Endothelial cell of umbilical vein (primary cell): ENCODE results near the gene UBC. TPM values are rescaled to one million over a fixed set of nuclear protein-coding genes. Genes with fewer than 3 reads are reported as not detected.

Experiments
- BruUV-seq: library from RNA; stranded (reverse); fragments of 400-500 nt; replicated peaks from 2 replicates; lab custom pipeline; 2021; lab: Mats Ljungman, UMichigan
- CTCF ChIA-PET: fragments of 300-600, 350-600 bp; sonication (Branson Sonifier 250); formaldehyde crosslinking; loops from one replicate; lab custom pipeline; 2021; ENCODE audit warnings: antibody characterized with exemption, inconsistent platforms; lab: Charles Lee
- POLR2A ChIA-PET: fragments of 300-600, 350-600 bp; sonication (Branson Sonifier 250); formaldehyde crosslinking; loops from one replicate; lab custom pipeline; 2021; ENCODE audit warnings: antibody characterized with exemption, inconsistent platforms; lab: Charles Lee
- DNase-seq: peaks from one replicate; pipeline ENCODE4 v3.0.0-alpha.2; 2011; ENCODE audit warnings: low read depth, low spot score
- FAIRE-seq: peaks from 2 replicates; lab custom pipeline; 2011; peaks lifted over from hg19 to GRCh38; lab: Jason Lieb, UNC
- H2AFZ ChIP-seq: 2 replicates; pipeline ENCODE4 v1.6.0; 2012; ENCODE audit warnings: low read depth, low read length, control low read depth, inconsistent platforms
- H3K27ac ChIP-seq: 2 replicates; pipeline ENCODE4 v1.5.1; 2011; ENCODE audit warnings: low read depth, mild to moderate bottlenecking, control low read depth, low read length, moderate library complexity; ENCODE audit not compliant: insufficient read depth
- H3K27me3 ChIP-seq, 2 experiments: 2 replicates each; pipeline versions ENCODE4 v1.6.0 to v1.6.1; 2011; ENCODE audit warnings: low read length in 2 of 2, mixed read lengths in 1 of 2; ENCODE audit not compliant: control insufficient read depth in 2 of 2, insufficient read depth in 2 of 2
- H3K36me3 ChIP-seq, 2 experiments: 2 replicates in 1 of 2; 3 replicates in 1 of 2; pipeline ENCODE4 v1.5.1; 2011; ENCODE audit warnings: low read length in 2 of 2, mild to moderate bottlenecking in 1 of 2, moderate library complexity in 1 of 2; ENCODE audit not compliant: control insufficient read depth in 2 of 2, insufficient read depth in 2 of 2; ENCODE audit errors: extremely low read depth in 1 of 2
- H3K4me1 ChIP-seq: 3 replicates; pipeline ENCODE4 v1.5.1; 2011; ENCODE audit warnings: mild to moderate bottlenecking, low read length; ENCODE audit not compliant: control insufficient read depth, insufficient read depth; ENCODE audit errors: extremely low read depth
- H3K4me2 ChIP-seq: 2 replicates; pipeline ENCODE4 v1.6.1; 2011; ENCODE audit warnings: low read length, control low read depth, mixed read lengths; ENCODE audit not compliant: insufficient read depth
- H3K4me3 ChIP-seq, 3 experiments: fragments of 200-600 bp in 1 of 3; sonication (generic), shearing (Covaris generic) in 1 of 3; replicated peaks in 1 of 3; 2 replicates each; pipeline ENCODE4 v1.5.1; 2011 to 2016; ENCODE audit warnings: control low read depth in 3 of 3, low read length in 3 of 3, mild to moderate bottlenecking in 2 of 3, inconsistent platforms in 1 of 3, low read depth in 1 of 3, moderate library complexity in 1 of 3; ENCODE audit not compliant: insufficient read depth in 1 of 3
- H3K79me2 ChIP-seq: 2 replicates; pipeline ENCODE4 v1.6.0; 2012; ENCODE audit warnings: low read length, inconsistent platforms; ENCODE audit not compliant: control insufficient read depth, insufficient read depth
- H3K9ac ChIP-seq: replicated peaks from 2 replicates; pipeline ENCODE3; 2011; ENCODE audit warnings: low read length, control low read depth; ENCODE audit not compliant: insufficient read depth; ENCODE audit errors: extremely low read depth
- H3K9me1 ChIP-seq: replicated peaks from 3 replicates; pipeline ENCODE4 v1.6.0; 2011; ENCODE audit warnings: mild to moderate bottlenecking, low read length; ENCODE audit not compliant: control insufficient read depth, insufficient read depth; ENCODE audit errors: extremely low read depth
- H3K9me3 ChIP-seq: replicated peaks from 2 replicates; pipeline ENCODE4 v1.5.1; 2012; ENCODE audit warnings: low read length, inconsistent platforms; ENCODE audit not compliant: control insufficient read depth, insufficient read depth
- H4K20me1 ChIP-seq: replicated peaks from 2 replicates; pipeline ENCODE3; 2011; ENCODE audit warnings: mild to moderate bottlenecking, low read length; ENCODE audit not compliant: control insufficient read depth, insufficient read depth; ENCODE audit errors: extremely low read depth
- EZH2 ChIP-seq: IDR thresholded peaks from 2 replicates; pipeline ENCODE4 v1.6.1; 2012; ENCODE audit warnings: borderline replicate concordance, low read depth, mild to moderate bottlenecking, moderate library complexity, low read length, inconsistent platforms; ENCODE audit not compliant: severe bottlenecking
- FOS ChIP-seq: IDR thresholded peaks from 2 replicates; pipeline ENCODE4 v1.6.1; 2011; ENCODE audit warnings: mild to moderate bottlenecking, low read length, moderate library complexity, borderline replicate concordance; ENCODE audit not compliant: insufficient read depth
- GATA2 ChIP-seq: IDR thresholded peaks from 2 replicates; pipeline ENCODE4 v1.7.0; 2011; ENCODE audit warnings: low read depth, mild to moderate bottlenecking, moderate library complexity, mixed read lengths, low read length; ENCODE audit not compliant: insufficient read length, insufficient read depth
- JUN ChIP-seq: IDR thresholded peaks from 2 replicates; pipeline ENCODE4 v1.6.1; 2011; ENCODE audit warnings: borderline replicate concordance, low read depth; ENCODE audit not compliant: insufficient read length, insufficient read depth
- MYC ChIP-seq: IDR thresholded peaks from one replicate; pipeline ENCODE4 v1.6.1; 2011; ENCODE audit warnings: mild to moderate bottlenecking, low read depth, low read length
- POLR2A ChIP-seq: IDR thresholded peaks from 2 replicates; pipeline ENCODE4 v1.6.1; 2012; ENCODE audit warnings: low read depth, mild to moderate bottlenecking, control low read depth, low read length
- POLR2AphosphoS5 ChIP-seq: IDR thresholded peaks from 2 replicates; pipeline ENCODE4 v1.6.1; 2012; ENCODE audit warnings: low read depth, mild to moderate bottlenecking, control low read depth, low read length, moderate library complexity; ENCODE audit not compliant: insufficient read depth
- dilution Hi-C: fragments of 300-500 bp; cut with MboI; formaldehyde crosslinking; loops from one replicate; pipeline ENCODE4 v1.15.0; 2019; ENCODE audit warnings: low sequenced_read_pairs; ENCODE audit not compliant: extremely low pct_ligation_motif_present
- intact Hi-C: fragments of 100-400 bp; cut with micrococcal nuclease; formaldehyde crosslinking; loops from one replicate; pipeline ENCODE4 v1.10.0; 2022
- polyA plus RNA-seq, 4 experiments: library from polyadenylated mRNA; depleted of rRNA in 3 of 4; stranded (reverse) in 3 of 4; unstranded in 1 of 4; fragments of >200 nt; gene quantifications; 2 replicates each; pipeline versions ENCODE4 v1.2.1 to v1.2.3, GENCODE V29; 2011 to 2012; ENCODE audit warnings: missing spikeins in 1 of 4
- total RNA-seq: library from RNA; stranded (reverse); gene quantifications from 2 replicates; pipeline ENCODE4 v1.2.3, GENCODE V29; 2021
- TF ChIP-seq, protein P1 (sequence below): IDR thresholded peaks from 2 replicates; pipeline ENCODE4 v1.6.1; 2011; ENCODE audit not compliant: insufficient read depth, insufficient read length
- TF ChIP-seq, protein P2 (sequence below), 2 donors: IDR thresholded peaks; 1 replicate in 1 of 2; 2 replicates in 1 of 2; pipeline ENCODE4 v1.5.1; 2011; ENCODE audit warnings: low read length in 2 of 2, mild to moderate bottlenecking in 2 of 2, moderate library complexity in 2 of 2, control low read depth in 1 of 2, inconsistent platforms in 1 of 2, low read depth in 1 of 2; ENCODE audit not compliant: insufficient read depth in 1 of 2; ENCODE audit errors: extremely low read depth in 1 of 2

The UBC gene
- total and polyA plus RNA-seq, 2 donors (not counting 3 experiments of a cell fraction or from before 2014, with no cell fraction given): 875 to 1,305 TPM

DNA sequence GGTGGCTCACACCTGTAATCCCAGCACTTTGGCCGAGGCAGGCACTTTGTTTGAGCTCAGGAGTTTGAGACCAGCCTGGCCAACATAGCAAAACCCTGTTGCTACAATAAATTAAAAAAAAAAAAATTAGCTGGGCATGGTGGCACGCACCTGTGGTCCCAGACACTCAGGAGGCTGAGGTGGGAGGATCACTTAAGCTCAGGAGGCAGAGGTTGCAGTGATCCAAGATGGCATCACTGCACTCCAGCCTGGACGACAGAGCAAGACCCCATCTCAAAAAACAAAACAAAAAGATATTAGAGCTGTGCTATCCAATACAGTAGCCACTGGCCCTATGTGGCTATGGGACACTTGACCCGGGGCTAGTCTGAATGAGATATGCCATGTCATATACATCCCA lies 43.9 kb downstream of the UBC start:
- CTCF ChIA-PET: no interaction called here
- Histone ChIP-seq H3K79me2 (no peaks in the 10 kb centered on the region), H3K9me1 (no peaks in the 10 kb centered on the region), H4K20me1 (no peaks in the 10 kb centered on the region), H3K36me3 (no peaks in the 10 kb centered on the region), H3K9me3 (no peaks in the 10 kb centered on the region), H3K4me1 (no peaks in the 10 kb centered on the region), H3K27ac (no peak overlapping the region), H3K4me3 (no peak overlapping the region), H3K27me3 (no peaks in the 10 kb centered on the region), H3K9ac (no peak overlapping the region), H3K4me2 (no peak overlapping the region), H2AFZ (no peak overlapping the region)
- dilution Hi-C loops (no loop called here), intact Hi-C loops (no loop called here)
- FAIRE-seq (no peak), DNase-seq (no peak)
- TF ChIP-seq, protein P1, sequence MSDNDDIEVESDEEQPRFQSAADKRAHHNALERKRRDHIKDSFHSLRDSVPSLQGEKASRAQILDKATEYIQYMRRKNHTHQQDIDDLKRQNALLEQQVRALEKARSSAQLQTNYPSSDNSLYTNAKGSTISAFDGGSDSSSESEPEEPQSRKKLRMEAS: no peak
- TF ChIP-seq FOS (no peak), JUN (no peak), POLR2A (no peak), EZH2 (no peak), POLR2AphosphoS5 (no peak), GATA2 (no peak), MYC (no peak)
- TF ChIP-seq, protein P2, sequence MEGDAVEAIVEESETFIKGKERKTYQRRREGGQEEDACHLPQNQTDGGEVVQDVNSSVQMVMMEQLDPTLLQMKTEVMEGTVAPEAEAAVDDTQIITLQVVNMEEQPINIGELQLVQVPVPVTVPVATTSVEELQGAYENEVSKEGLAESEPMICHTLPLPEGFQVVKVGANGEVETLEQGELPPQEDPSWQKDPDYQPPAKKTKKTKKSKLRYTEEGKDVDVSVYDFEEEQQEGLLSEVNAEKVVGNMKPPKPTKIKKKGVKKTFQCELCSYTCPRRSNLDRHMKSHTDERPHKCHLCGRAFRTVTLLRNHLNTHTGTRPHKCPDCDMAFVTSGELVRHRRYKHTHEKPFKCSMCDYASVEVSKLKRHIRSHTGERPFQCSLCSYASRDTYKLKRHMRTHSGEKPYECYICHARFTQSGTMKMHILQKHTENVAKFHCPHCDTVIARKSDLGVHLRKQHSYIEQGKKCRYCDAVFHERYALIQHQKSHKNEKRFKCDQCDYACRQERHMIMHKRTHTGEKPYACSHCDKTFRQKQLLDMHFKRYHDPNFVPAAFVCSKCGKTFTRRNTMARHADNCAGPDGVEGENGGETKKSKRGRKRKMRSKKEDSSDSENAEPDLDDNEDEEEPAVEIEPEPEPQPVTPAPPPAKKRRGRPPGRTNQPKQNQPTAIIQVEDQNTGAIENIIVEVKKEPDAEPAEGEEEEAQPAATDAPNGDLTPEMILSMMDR (IDR thresholded peaks at IDR 0.05; ENCODE audit: extremely low read depth in 1 of 2, insufficient read depth in 1 of 2, low read depth in 1 of 2, low read length in 2 of 2): no peak
- no TSS peak for BruUV-seq
- POLR2A ChIA-PET: no interaction called here
